Measurements from ENCODE around the gene CEACAM20. TPM values are rescaled to one million over a fixed set of nuclear protein-coding genes. Genes with fewer than 3 reads are reported as not detected.

Gene CEACAM20
- total RNA-seq, 1 donor from 2014 or later, result not detected

GRCh38 chr19:44573627-44574026, 44.2 kb upstream of the CEACAM20 start:
- Mint-ChIP-seq H3K27me3 (ENCODE audit: low read depth) (peaks cover 3% of the 10 kb centered on the region), H3K36me3 (no peaks in the 10 kb centered on the region), H3K4me1 (peaks cover 2% of the 10 kb centered on the region), H3K27ac (no peak overlapping the region), H3K9me3 (no peaks in the 10 kb centered on the region), H3K4me3 (no peak overlapping the region)
- no peak for DNase-seq (ENCODE audit: low spot score in 2 of 2, unreplicated experiment in 2 of 2)
- TF ChIP-seq, protein P1, sequence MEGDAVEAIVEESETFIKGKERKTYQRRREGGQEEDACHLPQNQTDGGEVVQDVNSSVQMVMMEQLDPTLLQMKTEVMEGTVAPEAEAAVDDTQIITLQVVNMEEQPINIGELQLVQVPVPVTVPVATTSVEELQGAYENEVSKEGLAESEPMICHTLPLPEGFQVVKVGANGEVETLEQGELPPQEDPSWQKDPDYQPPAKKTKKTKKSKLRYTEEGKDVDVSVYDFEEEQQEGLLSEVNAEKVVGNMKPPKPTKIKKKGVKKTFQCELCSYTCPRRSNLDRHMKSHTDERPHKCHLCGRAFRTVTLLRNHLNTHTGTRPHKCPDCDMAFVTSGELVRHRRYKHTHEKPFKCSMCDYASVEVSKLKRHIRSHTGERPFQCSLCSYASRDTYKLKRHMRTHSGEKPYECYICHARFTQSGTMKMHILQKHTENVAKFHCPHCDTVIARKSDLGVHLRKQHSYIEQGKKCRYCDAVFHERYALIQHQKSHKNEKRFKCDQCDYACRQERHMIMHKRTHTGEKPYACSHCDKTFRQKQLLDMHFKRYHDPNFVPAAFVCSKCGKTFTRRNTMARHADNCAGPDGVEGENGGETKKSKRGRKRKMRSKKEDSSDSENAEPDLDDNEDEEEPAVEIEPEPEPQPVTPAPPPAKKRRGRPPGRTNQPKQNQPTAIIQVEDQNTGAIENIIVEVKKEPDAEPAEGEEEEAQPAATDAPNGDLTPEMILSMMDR (IDR thresholded peaks at IDR 0.05; ENCODE audit: unreplicated experiment), result no peak

- peaks cover 3% of the 10 kb centered on the region for H3K27me3 Mint-ChIP-seq (ENCODE audit: low read depth)
- H3K36me3 Mint-ChIP-seq, result no peaks in the 10 kb centered on the region
- H3K27ac Mint-ChIP-seq, result no peak overlapping the region
- DNase-seq (ENCODE audit: low spot score in 2 of 2, unreplicated experiment in 2 of 2), result no peak
- H3K4me1 Mint-ChIP-seq, result peaks cover 2% of the 10 kb centered on the region
- H3K4me3 Mint-ChIP-seq, result no peak overlapping the region
- TF ChIP-seq, protein P1 (IDR thresholded peaks at IDR 0.05; ENCODE audit: unreplicated experiment), result no peak
- no peaks in the 10 kb centered on the region for H3K9me3 Mint-ChIP-seq
Measured at GRCh38 chr19:44573183-44573582, 43.7 kb upstream of the CEACAM20 start.

DNA sequence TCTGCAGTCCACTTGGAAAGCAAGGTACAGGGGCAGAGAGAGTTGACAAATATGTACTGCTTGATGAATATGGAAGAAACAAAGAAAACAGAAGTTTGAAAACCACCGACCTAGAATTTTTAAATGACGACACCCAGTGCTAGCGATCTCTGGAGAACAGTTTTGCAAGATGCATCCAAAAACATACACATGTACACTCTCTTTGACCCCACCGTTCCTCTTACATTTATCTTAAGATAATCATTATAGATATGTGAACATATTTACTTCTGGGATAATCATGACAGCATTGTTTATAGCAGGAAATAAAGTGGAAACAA, 43.1 kb upstream of the CEACAM20 start:
- TF ChIP-seq, protein P1 (IDR thresholded peaks at IDR 0.05; ENCODE audit: unreplicated experiment), result no peak
- Mint-ChIP-seq H3K36me3 (no peaks in the 10 kb centered on the region), H3K4me3 (no peak overlapping the region), H3K9me3 (no peaks in the 10 kb centered on the region), H3K27me3 (ENCODE audit: low read depth) (peaks cover 7% of the 10 kb centered on the region), H3K27ac (no peak overlapping the region), H3K4me1 (peaks cover 2% of the 10 kb centered on the region)
- DNase-seq (ENCODE audit: low spot score in 2 of 2, unreplicated experiment in 2 of 2), result no peak

DNA sequence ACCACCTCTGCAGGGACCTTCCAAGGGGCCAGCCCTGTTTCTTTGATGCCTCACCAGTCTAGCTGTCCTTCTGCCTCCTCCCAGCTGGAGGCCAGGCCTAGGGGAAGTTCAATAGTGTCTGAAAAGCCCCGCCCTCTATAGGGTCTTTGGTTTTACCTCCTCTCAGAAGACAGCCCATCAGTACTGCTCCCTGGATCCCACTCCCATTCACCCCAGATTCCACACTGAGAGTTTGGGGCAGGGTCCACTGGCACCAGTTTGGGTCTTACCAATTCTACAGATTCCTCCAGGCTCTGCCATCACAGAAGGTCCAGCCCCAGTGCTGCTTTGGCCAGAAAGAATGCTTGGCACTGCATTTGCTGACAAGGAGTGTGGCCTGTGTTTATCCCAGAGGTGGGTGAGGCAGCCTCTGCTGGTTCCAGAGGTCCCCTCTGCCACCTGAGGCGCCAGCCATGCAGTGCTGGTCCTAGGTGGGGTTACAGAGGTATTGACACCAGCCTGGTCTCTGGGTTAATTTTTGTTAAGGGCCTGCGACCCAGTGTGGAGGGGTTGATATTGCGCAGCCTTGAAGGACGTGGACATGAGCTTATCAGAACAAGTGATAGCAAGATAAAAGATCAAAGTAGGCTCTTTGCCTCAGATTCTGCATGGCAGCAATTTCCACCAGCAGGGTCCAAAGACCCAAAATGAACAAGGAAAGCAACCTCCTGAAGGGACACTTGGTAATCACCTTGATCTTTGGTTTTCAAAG, 42.5 kb upstream of the CEACAM20 start:
- Mint-ChIP-seq H3K4me3 (no peak overlapping the region), H3K36me3 (no peaks in the 10 kb centered on the region), H3K27ac (no peak overlapping the region), H3K4me1 (peaks cover 3% of the 10 kb centered on the region), H3K9me3 (no peaks in the 10 kb centered on the region), H3K27me3 (ENCODE audit: low read depth) (peaks cover 7% of the 10 kb centered on the region)
- TF ChIP-seq, protein P1 (IDR thresholded peaks at IDR 0.05; ENCODE audit: unreplicated experiment), result no peak
- no peak for DNase-seq (ENCODE audit: low spot score in 2 of 2, unreplicated experiment in 2 of 2)

DNA sequence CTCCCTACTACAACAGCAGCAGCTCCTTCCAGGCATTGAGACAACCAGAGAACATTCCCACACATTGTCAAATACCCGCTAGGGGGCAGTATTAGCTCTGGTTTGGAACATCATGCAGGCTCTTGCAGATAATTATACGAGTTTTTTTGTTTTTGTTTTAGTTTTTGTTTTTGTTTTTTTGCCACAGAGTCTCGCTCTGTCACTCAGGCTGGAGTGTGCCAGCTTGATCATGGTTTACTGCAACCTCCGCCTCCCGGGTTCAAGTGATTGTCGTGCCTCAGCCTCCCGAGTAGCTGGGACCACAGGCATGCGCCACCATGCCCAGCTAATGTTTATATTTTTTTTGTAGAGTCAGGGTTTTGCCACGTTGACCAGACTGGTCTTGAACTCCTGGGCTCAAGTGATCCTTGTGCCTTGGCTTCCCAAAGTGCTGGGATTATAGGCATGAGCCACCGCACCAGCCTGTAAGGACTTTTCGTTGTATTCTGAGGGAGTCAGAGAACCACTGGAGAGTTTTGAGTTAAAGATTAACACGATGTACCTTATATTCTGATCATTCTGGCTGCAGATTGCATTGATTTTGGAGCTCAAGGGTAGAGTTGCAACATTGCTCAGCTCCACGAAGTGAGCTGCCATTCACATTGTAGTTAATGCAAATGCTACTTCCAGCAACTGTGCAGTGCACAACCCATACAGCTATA, 41.7 kb upstream of the CEACAM20 start:
- peaks cover 9% of the 10 kb centered on the region for H3K4me1 Mint-ChIP-seq
- DNase-seq (ENCODE audit: low spot score in 2 of 2, unreplicated experiment in 2 of 2), result peak in 1 of 2 experiments; percentile 68
- TF ChIP-seq, protein P1 (IDR thresholded peaks at IDR 0.05; ENCODE audit: unreplicated experiment), result peak; percentile 79
- H3K27me3 Mint-ChIP-seq (ENCODE audit: low read depth), result peaks cover 9% of the 10 kb centered on the region
- H3K36me3 Mint-ChIP-seq, result no peaks in the 10 kb centered on the region
- no peak overlapping the region for H3K4me3 Mint-ChIP-seq
- no peak overlapping the region for H3K27ac Mint-ChIP-seq
- H3K9me3 Mint-ChIP-seq, result no peaks in the 10 kb centered on the region
